IPS-15b (cell line): ENCODE results near the gene VEPH1.

Experiments
- H3K27me3 ChIP-seq: one replicate; pipeline ENCODE4 v1.6.1; 2013; ENCODE audit warnings: low read length; ENCODE audit not compliant: control insufficient read depth, insufficient read depth
- H3K36me3 ChIP-seq: one replicate; pipeline ENCODE4 v1.6.1; 2013; ENCODE audit warnings: low read length; ENCODE audit not compliant: control insufficient read depth, insufficient read depth
- H3K4me1 ChIP-seq: one replicate; pipeline ENCODE4 v1.6.1; 2013; ENCODE audit warnings: mild to moderate bottlenecking, low read length; ENCODE audit not compliant: control insufficient read depth, insufficient read depth
- H3K4me3 ChIP-seq: one replicate; pipeline ENCODE4 v1.5.1; 2013; ENCODE audit warnings: low read depth, low read length
- H3K9ac ChIP-seq: one replicate; pipeline ENCODE4 v1.6.1; 2013; ENCODE audit warnings: low read depth, mild to moderate bottlenecking, low read length
- H3K9me3 ChIP-seq: one replicate; pipeline ENCODE4 v1.6.1; 2013; ENCODE audit warnings: mild to moderate bottlenecking, low read length; ENCODE audit not compliant: control insufficient read depth, insufficient read depth

Gene VEPH1

DNA sequence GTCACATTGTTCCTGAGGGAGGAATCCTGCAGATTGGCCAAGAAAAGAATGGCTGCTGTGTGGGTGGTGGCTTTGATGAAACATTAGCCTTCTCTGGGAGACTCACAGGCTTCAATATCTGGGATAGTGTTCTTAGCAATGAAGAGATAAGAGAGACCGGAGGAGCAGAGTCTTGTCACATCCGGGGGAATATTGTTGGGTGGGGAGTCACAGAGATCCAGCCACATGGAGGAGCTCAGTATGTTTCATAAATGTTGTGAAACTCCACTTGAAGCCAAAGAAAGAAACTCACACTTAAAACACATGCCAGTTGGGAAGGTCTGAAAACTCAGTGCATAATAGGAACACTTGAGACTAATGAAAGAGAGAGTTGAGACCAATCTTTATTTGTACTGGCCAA is 60.5 kb downstream of the VEPH1 start:
- H3K36me3 ChIP-seq: no peaks in the 10 kb centered on the region

DNA sequence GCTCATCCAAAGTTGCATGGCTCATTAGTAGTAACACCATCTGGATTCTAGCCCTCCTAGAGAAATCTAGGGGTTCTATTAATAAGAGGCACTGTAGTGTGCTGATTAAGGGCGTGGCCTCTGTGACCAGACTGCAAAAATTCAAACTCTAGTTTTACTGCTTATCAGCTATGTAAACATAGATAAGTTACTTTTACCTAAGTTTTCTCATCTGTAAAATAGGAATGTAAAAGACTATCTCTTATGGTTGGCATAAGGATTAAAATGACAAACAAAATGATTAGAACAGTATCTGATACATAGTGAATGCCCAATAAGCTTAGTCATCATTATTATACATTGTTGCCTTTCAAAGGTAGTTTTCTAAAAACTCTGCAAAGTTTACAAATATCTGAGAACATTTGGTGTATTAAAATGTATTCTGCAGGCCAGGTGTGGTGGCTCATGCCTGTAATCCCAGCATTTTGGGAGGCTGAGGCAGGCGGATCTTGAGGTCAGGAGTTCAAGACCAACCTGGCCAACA is 62.1 kb downstream of the VEPH1 start:
- Histone ChIP-seq H3K4me1 (peaks cover 6% of the 10 kb centered on the region), H3K36me3 (no peaks in the 10 kb centered on the region), H3K9me3 (no peaks in the 10 kb centered on the region), H3K4me3 (no peak overlapping the region), H3K9ac (no peak overlapping the region), H3K27me3 (peaks cover 25% of the 10 kb centered on the region)

More for the DNA sequence above, 60.5 kb downstream of the VEPH1 start:
- peaks cover 2% of the 10 kb centered on the region for H3K4me1 ChIP-seq
- no peak overlapping the region for H3K9ac ChIP-seq
- H3K9me3 ChIP-seq: no peaks in the 10 kb centered on the region
- no peak overlapping the region for H3K4me3 ChIP-seq
- H3K27me3 ChIP-seq: peaks cover 12% of the 10 kb centered on the region

DNA sequence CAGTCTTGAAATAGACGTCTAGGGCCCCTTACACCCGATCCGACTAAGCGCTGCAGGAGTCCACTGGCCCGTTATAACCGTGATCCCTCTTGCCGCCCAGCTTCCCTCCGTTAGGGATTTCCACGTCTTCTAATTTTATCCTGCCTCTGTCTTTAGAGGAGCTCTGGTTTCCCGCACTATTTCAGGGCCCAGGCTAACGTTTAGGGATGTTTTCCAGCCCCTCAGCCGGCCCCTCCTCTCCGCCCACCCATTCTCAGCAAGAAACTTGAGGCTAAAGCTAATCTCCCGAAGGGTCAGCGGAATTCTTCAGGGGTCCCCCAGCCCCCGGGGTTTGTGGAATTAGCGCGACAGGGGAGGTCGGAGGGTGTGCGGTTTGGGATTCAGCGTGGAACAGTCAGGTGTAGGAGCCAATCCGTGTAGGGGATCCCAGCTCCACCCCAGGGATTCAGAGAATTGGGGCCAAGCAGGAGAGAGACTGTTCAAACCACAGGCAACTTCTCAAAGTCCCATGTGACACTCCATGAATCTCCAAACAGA is 65.0 kb downstream of the VEPH1 start:
- Histone ChIP-seq H3K9ac (peak overlapping the region; percentile 8), H3K27me3 (peaks cover 29% of the 10 kb centered on the region), H3K9me3 (no peaks in the 10 kb centered on the region), H3K4me1 (peaks cover 6% of the 10 kb centered on the region), H3K4me3 (peak overlapping the region; percentile 65), H3K36me3 (no peaks in the 10 kb centered on the region)

DNA sequence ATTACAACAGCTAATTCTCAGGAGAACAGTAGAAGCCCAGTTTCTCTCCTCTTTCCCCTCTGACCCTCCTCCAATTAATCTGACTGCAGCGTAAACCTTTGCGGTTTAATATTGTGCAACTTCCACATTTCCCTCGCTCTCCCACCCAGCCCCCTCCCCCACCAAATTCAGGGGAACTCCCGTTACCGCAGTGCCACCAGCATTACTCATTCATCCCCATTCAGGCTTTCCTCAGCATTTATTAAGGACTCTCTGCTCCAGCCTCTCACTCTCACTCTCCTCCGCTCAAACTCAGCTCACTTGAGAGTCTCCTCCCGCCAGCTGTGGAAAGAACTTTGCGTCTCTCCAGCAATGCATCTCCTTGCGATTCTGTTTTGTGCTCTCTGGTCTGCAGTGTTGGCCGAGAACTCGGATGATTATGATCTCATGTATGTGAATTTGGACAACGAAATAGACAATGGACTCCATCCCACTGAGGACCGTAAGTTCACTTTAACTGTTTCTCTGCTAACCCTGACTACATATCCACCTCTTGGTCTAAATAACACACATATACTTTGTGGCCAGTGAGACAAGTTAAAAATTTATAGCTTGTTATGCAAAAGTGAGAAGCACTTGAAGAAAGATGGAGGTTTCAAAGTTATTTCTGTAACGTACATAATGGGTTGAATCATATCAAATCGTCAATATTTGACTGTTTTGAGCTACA is 66.5 kb downstream of the VEPH1 start, which contains the start of gene PTX3:
Gene PTX3, plus strand, starts transcription at position 268 of the 709 bp plus-strand sequence. Its CDS starts 84 bp downstream, at position 352.
- Histone ChIP-seq H3K4me3 (peak within 1 kb of the TSS; percentile 65), H3K27me3 (peaks cover 29% of the 10 kb centered on the region), H3K4me1 (peaks cover 6% of the 10 kb centered on the region), H3K9ac (no peak within 1 kb of the TSS), H3K36me3 (no peaks in the 10 kb centered on the region), H3K9me3 (no peaks in the 10 kb centered on the region)

DNA sequence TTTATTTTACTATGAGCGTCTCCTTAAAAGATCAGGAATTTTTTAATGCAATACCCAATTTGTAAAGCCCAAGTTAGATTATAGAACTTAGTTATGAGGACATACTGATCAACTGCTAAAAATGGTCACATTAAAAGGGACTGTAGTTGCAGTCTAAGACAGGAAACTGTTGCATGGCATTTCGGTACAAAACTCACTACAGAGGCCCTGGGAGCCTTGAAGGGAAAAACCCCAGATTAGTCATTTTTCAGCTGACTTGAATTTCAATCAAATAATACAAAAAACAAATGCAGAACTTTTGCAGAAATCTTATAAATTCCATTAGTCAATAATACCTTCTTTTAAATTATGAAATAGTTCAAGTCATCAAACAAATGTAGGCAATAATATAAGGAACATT is 73.5 kb downstream of the VEPH1 start:
- H3K36me3 ChIP-seq: no peaks in the 10 kb centered on the region
- no peak overlapping the region for H3K4me3 ChIP-seq
- H3K4me1 ChIP-seq: no peaks in the 10 kb centered on the region
- H3K27me3 ChIP-seq: no peaks in the 10 kb centered on the region
- no peak overlapping the region for H3K9ac ChIP-seq
- H3K9me3 ChIP-seq: no peaks in the 10 kb centered on the region

DNA sequence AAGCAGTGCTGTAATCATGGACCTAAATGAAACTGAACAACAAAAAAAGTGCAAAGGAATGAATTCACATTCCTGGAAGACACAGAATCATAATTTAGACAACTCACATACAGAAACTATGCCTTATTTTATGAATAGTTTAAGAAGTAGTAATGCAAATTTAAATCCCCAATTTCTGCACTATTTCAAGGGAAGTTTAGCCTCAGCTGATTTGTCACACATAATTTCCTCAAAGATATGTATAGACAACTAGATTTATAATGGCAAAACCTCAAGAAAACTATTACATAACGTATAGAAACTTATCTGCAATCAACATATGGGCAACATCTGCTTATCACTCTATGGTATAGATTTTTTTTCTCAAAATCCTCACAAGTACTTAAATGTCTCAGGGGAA is 74.4 kb downstream of the VEPH1 start:
- Histone ChIP-seq H3K27me3 (no peaks in the 10 kb centered on the region), H3K4me3 (no peak overlapping the region), H3K9ac (no peak overlapping the region), H3K9me3 (no peaks in the 10 kb centered on the region), H3K4me1 (no peaks in the 10 kb centered on the region), H3K36me3 (no peaks in the 10 kb centered on the region)

DNA sequence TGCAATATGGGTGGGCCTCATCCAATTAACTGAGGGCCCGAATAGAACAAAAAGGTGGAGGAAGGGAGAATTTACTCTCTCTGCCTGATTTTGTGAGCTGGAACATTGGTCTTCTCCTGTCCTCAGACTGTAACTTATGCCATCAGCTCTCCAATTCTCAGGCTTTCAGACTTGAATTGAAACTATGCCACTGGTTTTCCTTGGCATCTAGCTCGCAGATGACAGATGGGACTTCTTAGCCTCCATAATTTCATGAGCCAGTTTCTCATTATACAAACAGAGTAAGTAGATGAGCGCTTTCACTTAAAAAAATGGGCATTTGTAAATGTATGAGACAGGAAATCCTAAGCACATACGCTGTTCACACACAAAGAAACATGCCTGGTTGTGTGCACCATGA is 75.3 kb downstream of the VEPH1 start:
- H3K9ac ChIP-seq: no peak overlapping the region
- no peaks in the 10 kb centered on the region for H3K36me3 ChIP-seq
- H3K27me3 ChIP-seq: no peaks in the 10 kb centered on the region
- no peaks in the 10 kb centered on the region for H3K4me1 ChIP-seq
- no peaks in the 10 kb centered on the region for H3K9me3 ChIP-seq
- no peak overlapping the region for H3K4me3 ChIP-seq

DNA sequence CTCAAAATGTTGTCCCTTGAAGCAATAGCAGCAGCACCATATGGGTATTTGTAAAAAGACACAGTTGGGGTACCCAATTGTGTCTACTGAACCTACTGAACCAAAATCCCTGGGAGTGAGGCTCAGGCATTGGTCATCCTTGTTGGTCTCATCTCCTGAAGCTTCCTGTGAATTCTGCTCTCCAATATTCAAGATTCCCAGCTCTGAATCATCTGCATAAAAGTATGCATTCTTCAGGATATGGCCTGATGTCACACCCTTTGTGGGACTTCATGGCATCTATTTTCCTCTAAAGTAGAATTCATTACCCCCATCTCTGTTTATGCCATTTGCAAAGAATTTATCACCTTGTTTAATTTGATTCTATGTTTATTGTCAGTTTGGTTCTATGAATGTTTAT is 79.9 kb downstream of the VEPH1 start:
- Histone ChIP-seq H3K4me1 (no peaks in the 10 kb centered on the region), H3K9me3 (no peaks in the 10 kb centered on the region), H3K27me3 (no peaks in the 10 kb centered on the region), H3K4me3 (no peak overlapping the region), H3K36me3 (no peaks in the 10 kb centered on the region), H3K9ac (no peak overlapping the region)

DNA sequence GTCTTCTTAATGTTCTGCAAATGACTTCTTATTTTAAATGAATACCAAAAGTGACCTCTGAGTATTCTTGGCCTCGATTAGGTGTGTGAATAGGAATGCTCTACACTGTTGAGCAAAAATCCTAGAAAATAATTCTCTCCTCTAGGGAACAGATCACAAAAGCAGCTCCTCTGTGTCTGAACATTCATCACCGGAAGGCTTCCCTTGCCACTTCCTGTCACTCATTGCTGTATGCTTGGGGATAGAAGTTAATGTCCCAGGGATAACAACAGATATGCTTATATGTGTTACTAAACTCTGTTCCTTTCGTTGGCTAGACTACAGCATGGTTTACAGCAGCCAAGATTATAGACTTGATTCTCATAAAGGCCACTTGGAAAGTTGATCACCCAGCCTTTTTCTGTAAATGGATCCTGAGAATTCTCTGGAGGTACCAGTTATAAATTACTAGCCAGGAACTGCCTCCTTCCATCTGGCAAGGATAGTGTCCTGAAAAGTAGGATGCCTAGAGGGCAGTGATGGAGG is 82.5 kb downstream of the VEPH1 start:
- Histone ChIP-seq H3K4me1 (no peaks in the 10 kb centered on the region), H3K4me3 (no peak overlapping the region), H3K9ac (no peak overlapping the region), H3K27me3 (no peaks in the 10 kb centered on the region), H3K36me3 (no peaks in the 10 kb centered on the region), H3K9me3 (no peaks in the 10 kb centered on the region)

DNA sequence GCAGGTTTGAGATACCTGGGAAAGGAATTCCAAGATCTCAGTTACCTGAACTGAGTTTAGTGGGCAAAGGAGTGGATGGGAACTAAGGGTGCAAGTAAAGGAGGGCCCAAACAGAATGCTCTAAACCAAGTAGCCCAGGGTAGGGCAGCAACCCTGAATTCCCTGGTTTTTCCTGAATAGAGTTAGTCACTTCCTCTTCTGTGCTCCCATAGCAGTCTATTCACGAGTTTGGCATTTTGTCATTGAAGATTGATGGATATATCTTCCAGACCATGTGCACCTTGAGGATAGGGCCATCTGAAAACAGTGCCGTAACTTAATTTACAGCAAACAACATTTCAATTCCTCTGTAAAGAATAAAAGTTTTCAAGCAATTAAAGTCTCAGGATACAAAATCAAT is 85.1 kb downstream of the VEPH1 start:
- H3K4me1 ChIP-seq: no peaks in the 10 kb centered on the region
- H3K27me3 ChIP-seq: no peaks in the 10 kb centered on the region
- no peaks in the 10 kb centered on the region for H3K36me3 ChIP-seq

DNA sequence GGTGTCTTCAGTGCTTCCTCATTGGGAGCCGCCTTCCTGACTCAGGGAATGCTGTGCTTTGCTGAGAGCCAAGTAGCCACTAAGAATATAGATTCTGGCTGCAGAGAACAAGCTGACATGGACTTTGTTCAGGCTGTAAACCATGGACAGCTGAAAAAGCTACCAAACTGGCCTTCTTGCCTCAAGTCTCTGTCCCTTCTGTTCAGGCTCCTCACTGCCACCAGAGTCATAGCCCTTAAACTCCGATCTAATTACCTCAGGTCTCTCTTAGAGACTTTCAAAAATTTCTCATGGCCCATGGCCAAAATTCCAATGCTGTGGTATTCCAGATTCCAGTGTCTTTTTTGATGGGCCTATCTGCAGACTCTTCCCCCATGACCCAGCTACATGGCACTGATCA is 86.0 kb downstream of the VEPH1 start:
- H3K9me3 ChIP-seq: no peaks in the 10 kb centered on the region
- no peak overlapping the region for H3K9ac ChIP-seq
- H3K36me3 ChIP-seq: no peaks in the 10 kb centered on the region
- H3K4me1 ChIP-seq: no peaks in the 10 kb centered on the region
- H3K4me3 ChIP-seq: no peak overlapping the region
- no peaks in the 10 kb centered on the region for H3K27me3 ChIP-seq

More for the DNA sequence above, 85.1 kb downstream of the VEPH1 start:
- no peaks in the 10 kb centered on the region for H3K9me3 ChIP-seq
- H3K9ac ChIP-seq: no peak overlapping the region
- H3K4me3 ChIP-seq: no peak overlapping the region
